Nucleus accumbens (tissue), 56 donors: ENCODE measurements around the gene ALG12.
"Not testable (repeated sequence)": the region's sequence is repeated elsewhere in the genome, so short reads cannot be mapped to it uniquely, and the experiment has no call there.

ENCODE experiments used
- DNase-seq, 56 donors: peaks; one replicate each; lab custom pipeline; 2025; lab: John Stamatoyannopoulos, UW

ALG12 gene

DNA sequence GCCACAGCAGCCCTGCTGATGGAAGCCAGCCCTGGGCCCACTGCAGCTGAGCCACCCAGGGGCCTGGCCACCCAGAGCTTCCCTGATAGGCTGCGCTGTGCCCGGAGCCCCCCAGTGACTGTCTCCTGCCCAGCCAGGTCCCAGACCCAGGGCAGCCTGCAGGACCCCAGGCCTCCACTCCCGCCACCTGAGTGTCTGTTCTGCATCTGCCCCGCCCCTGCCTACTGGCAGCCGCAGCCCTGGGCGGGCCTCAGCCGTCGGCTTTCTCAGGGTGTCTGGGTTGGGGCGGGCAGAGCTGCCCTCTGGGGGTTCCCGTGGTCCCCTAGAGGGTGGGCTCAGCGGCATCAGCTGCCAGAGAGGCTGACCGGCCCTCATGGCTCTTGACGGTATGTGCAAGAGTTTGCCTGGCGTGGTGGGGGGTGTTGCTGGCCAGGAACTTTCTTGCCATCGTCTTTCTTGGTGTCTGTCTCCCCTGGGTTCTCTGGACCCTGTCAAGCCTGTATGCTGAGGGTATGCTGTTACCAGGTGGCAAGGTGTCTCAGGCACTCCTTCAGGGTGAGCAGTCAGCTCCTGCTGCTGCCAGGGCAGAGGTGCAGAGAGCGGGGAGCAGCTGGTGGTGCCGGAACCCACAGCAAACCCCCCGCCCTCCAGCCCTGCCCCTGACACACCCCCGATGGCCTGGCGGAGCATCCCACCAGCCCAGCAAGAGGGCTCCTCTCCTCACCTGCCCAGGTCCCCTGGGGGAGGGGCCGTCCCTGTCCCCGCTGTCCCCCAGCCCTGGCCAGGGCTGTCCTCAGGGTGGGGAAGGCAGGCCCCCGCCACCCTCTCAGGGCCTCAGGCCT lies 30.1 kb upstream of the ALG12 start:
- no peak for DNase-seq

- no peak for DNase-seq
Observed at GRCh38 chr22:49947296-49947622, 29.0 kb upstream of the ALG12 start.

DNA sequence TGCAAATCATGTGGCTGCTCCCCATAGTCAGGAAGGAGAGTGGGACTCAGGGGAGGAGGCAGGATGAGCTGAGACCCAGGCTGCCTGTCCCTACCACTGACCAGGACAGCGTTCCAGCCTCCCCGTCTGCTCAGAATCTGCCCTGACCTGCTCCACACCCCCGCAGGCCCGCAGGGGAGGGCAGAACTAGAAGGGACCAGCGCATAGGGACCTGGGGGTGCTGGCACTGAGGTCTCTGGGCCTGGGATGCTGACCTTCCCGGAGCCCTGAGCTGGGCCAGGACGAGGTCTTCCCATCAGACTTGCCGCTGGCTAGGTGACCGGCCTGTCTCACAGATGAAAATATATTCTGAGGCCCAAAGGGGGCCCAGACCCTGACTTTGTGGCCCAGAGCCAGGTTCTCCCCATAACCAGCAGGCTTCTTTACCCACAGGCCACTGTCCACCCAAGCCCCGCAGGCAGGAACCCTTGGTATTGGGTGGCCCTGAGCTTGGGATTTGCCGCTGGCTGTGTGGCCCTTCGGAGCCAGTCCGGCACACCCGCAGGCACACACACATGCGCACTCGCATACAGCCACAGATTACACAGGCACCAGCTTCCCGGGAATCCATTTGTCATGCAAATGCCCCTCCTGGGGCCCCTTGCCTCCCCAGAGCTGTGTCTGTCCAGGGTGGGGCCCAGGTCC lies 28.5 kb upstream of the ALG12 start:
- no peak for DNase-seq

DNA sequence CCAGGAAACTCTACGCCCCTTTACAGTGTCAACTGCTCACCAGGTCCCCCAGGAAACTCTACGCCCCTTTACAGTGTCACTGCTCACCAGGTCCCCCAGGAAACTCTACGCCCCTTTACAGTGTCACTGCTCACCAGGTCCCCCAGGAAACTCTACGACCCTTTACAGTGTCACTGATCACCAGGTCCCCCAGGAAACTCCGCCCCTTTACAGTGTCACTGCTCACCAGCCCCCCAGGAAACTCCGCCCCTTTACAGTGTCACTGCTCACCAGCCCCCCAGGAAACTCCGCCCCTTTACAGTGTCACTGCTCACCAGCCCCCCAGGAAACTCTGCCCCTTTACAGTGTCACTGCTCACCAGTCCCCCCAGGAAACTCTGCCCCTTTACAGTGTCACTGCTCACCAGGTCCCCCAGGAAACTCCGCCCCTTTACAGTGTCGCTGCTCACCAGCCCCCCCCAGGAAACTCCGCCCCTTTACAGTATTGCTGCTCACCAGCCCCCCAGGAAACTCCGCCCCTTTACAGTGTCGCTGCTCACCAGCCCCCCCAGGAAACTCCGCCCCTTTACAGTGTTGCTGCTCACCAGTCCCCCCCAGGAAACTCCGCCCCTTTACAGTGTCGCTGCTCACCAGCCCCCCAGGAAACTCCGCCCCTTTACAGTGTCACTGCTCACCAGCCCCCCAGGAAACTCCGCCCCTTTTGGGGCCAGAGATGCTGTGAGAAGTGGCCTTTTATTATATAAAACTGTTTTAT lies 27.0 kb upstream of the ALG12 start:
- DNase-seq, result not testable (repeated sequence)

GRCh38 chr22:49944399-49944891 lies 26.2 kb upstream of the ALG12 start:
- no peak for DNase-seq

DNA sequence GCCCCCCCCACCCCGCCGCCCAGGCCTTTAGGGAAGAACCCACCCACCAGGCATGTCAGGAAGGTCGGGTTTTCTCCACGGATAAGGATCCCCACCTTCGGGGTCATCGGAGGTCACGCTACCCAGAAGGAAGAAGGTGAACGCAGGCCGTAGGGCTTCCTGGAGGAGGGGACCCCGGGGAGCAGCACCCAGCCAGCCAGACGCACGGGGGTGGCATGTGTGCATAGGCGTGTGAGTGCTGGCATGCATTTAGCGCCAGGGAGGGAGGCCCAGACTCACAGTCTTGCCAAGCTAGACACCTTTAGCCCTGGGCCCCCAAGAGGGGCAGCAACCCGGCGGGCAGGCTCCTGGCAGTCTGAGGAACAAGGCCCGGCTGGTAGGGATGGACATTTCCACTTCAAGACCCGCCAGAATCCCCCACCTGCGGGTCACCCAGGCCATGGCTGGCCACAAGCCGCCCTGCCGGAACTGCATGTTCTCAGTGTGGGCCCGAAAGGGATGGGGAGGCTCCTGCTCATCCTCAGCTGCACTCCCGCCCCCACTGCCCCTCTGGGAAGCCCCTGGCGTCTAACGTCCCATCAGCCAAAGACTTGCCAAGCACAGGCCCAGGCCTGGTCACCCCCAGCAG lies 25.6 kb upstream of the ALG12 start:
- DNase-seq, result no peak

- DNase-seq, result no peak
Observed at GRCh38 chr22:49943405-49943765, 25.1 kb upstream of the ALG12 start.

- DNase-seq, result no peak
Observed at GRCh38 chr22:49942565-49943404, 24.5 kb upstream of the ALG12 start.

DNA sequence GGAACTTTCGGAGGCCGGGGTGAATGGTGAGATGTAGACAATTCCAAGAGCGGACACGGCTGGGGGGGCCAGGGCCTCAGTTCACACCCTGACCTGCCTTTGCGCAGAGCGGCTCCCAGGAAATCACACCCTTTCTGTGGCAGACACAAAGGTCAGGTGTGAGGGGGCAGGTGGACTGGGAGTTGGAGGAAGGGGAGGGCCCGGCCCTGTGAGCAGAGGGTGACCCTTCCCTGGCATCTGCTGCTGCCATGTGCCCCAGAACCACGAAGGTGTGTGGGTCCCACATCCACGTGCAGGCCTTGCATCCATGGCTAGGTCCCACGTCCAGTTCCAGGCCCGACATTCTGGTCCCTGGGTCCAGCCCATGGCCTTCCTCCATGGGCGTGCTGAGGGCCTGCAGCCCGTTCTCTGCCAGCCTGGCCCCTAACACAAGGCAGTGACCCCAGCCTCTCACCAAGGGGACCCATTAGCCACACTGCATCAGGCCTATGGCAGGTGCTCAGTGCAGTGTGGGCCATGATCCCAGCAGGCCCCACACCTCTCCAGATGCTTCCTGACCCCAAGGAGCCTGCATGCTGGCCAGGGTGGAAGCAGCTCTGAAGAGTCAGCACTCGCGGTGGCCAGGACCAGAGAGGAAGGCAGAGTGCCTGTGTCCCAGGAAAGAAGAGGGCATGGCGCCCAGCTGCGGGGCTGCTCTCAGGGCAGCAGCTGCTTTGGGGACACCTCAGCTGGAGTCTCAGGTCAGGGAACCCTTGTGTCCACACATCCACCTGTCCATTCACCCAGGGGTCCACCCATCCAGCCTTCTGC lies 23.5 kb upstream of the ALG12 start:
- DNase-seq, result no peak

- no peak for DNase-seq
Observed at GRCh38 chr22:49938565-49939136, 20.4 kb upstream of the ALG12 start.

DNA sequence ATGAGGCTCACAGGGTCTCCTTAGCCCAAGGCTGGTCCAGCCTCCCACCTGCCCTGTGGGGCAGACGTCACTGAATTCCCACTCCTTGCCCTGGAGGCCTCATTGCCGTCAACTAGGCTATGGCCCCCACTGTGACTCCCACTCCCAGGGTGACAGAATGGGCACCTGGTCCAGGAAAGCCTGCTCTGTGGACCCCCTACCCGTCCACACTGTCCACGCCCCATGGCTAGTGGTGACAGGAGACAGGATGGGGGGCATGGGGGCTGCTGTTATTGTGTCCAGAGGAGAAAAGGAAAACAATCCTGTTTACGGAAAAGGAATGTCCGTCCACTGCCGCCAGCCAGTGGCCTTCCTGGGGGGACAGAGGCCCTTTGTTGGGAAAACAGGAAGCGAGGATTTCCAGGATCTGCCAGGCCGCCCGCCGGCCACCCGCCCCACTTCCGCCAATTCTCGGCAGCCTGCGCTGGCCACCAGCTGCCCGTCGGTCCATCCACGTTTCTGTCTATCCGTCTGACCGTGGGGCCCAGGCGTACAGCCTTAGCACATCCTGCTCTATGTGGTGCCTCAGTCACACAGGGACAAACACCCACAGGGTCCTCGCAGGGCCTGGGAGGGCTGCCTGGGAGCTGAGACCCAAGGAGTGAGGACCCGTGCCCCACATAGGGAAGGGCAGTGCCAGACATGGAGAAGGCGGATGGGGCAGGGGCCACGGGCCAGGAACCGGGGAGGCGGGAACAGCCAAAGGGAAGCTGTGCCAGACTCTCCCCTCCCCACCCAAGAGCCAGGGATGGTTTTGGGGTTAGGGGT lies 19.7 kb upstream of the ALG12 start:
- DNase-seq, result peak in 50 of 56 donors; percentile 25 to 81 (median 59)

GRCh38 chr22:49936973-49937757 lies 18.9 kb upstream of the ALG12 start:
- peak in 50 of 56 donors; percentile 33 to 90 (median 72) for DNase-seq

- DNase-seq, result peak in 46 of 56 donors; percentile 24 to 86 (median 62)
Observed at GRCh38 chr22:49936018-49936972, 18.1 kb upstream of the ALG12 start.

- peak in 5 of 56 donors; percentile 30 to 57 (median 46) for DNase-seq
Observed at GRCh38 chr22:49935561-49935960, 17.3 kb upstream of the ALG12 start.

- DNase-seq, result peak in 37 of 56 donors; percentile 4 to 81 (median 38)
Observed at GRCh38 chr22:49934891-49935557, 16.8 kb upstream of the ALG12 start.
